ENCODE measurements around the gene POTEI.
A peak's percentile ranks its signal among the peaks of the same experiment; 100 is the strongest.
"Not testable (repeated sequence)": the region's sequence is repeated elsewhere in the genome, so short reads cannot be mapped to it uniquely, and the experiment has no call there.

The POTEI gene

DNA sequence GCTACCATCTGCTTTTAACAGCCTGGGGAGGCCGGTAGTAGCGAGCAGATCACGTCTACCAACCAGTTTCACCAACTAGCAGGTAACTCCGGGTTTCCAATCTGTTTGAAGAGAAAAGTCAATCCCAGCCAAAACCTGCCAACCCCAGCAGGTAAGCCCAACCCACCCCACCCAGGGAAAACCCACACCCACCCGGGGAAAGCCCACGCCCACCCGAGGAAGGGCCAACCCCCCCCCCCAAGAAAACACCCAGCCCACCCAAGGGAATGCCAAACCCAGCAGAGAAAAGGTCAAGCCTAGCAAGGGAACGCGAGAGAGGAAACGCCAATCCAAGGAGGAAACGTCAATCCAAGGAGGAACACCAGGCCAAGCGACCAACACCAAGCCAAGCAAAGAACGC is at the start of gene POTEI:
Gene POTEI (minus strand): TSS at position 101 of the 400 bp plus-strand sequence. CDS start 93 bp downstream, at position 8.
- ATAC-seq: not testable (repeated sequence)

DNA sequence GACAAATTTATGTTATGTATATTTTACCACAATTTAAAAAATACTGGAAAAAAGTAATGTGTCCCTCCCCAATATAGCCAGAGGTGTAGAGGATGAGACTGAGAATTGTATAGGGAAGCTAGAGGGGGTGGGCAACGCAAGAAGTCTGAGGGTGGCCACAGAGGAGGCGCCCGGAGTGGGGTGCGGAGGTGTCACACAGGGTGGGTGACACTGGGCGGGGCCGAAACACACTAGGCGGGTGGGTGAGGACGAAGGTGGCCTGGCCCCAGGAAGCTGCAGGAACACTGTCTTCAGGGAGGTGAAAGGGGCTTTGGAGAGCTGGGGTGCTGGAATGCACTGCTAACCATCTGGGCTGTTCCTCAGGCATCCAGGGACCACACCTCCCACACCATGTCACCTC is 47.3 kb upstream of the POTEI start:
- not testable (repeated sequence) for ATAC-seq, DNase-seq

More for the DNA sequence above, at the start of gene POTEI:
- not testable (repeated sequence) for DNase-seq

DNA sequence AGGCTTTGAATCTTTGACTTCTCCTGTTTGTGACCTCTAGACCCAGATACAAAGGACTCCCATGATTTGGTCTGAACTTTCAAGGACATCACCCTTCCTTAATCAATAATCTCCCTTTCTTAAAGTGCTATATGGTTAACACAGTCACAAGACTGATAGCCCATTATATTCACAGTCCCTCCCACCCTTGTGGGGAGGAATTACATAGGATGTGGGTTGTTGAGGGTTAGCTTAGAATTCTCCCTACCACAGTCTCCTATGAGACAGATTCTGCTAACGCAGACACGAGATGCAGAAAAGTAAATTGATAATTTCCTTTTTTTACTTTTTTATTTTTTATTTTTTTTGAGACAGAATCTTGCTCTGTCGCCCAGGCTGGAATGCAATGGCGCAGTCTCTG is 45.0 kb upstream of the POTEI start:
- not testable (repeated sequence) for ATAC-seq, DNase-seq

DNA sequence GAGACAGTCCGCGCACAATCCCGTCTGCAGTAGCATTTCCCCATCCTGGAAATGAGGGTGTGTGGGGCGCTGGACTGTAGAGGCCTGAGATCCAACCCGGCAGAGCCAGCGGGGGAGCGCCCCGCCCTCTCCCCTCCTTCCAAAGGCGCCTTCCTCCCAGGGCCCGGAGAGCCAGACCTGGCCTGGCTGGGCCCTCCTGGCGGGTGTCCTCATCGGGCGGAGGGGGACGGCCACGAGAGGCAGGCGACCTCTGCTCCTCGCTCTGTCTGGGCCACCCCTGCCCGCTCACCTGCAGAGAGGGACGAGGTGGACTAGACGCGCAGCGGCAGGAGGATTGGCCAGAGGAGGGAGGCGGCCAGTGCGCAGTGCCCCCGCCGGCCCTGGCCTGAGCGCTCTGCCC is 40.3 kb upstream of the POTEI start:
- not testable (repeated sequence) for ATAC-seq, DNase-seq

DNA sequence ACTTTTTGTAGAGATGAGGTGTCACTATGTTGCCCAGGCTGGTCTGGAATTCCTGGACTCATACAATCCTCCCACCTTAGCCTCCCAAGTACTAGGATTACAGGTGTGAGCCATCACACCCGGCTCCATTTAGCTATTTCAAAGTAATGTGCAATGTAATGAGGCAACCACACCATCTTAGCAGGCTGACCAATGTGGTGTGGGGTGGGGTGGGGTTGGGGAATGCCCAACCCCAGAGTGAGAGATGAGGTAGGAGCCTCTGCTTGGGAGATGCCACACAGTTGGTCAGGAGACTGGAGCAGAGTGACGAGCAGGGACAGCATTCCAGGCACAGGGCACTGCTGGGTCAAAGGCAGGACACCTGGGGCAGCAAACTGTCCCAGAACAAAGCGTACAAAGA is 39.3 kb upstream of the POTEI start:
- not testable (repeated sequence) for DNase-seq, ATAC-seq

DNA sequence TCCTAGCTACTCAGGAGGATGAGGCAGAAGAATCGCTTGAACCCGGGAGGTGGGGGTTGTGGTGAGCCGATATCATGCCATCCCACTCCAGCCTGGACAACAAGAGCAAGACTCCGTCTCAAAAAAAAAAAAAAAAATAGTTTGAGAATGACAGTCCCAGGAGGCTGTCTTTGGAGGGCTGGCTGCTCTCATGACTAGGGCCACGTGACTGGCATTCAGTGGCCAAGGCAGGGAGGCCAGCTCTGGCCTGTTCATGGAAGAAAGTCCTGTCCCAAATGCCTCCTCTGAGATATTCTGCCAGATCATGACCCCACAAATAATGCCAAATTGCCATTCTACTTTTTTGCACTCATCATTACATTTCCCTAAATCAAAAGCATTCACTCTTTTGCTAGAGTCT is 35.9 kb upstream of the POTEI start:
- DNase-seq, ATAC-seq: not testable (repeated sequence)

DNA sequence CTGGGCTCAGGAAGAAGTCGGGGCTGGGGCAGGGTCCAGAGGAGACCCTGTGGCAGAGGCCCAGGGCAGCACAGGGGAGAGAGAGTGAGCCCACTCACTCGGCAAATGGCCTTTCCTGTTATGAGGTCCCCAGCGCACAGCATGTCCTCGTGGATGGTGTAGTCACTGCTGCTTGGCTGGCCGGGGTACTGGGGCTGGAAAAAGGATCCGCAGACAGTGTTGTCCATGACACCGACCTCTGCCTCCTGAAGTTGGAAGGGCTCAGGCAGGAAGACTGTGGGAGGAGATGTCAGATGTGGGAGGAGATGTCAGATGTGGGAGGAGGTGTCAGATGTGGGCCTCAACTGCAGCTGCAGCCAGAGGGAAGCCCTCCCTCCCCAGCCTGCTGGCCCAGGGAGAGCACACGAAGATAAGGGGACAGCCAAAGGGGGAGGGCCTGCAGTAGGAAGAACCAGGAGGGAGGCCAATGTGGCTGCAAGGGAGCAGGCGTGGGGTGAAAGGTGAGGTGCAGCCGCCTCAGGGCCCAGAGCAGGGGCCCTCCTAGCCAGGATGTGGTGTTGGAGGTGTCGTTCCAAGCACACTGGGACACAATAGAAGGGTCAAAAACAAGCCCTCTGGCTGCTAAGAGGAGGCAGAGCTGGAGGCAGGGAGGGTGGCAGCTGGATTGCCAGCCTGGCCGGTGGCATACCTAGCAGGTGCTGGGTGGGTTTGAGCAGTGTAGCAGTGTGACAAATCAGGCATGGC is 34.8 kb upstream of the POTEI start:
- ATAC-seq, DNase-seq: not testable (repeated sequence)

DNA sequence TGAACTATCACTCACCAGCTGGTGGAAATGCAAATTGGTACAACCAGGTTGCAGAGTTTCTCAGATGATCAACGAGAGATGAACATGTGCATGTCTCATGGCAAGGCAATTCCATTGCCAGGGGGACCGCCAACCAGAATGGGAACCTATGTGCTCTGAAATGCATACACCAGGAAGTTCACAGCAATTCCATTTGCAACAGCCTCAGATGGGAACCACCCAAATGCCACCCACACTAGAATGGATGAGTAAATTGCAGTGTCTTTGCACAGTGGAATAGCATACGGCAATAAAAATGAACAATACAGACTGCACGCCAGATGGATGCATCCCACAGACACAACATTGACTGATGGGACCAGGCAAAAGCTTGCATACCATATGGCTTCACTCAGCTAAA is 33.7 kb upstream of the POTEI start:
- DNase-seq: not testable (repeated sequence)

DNA sequence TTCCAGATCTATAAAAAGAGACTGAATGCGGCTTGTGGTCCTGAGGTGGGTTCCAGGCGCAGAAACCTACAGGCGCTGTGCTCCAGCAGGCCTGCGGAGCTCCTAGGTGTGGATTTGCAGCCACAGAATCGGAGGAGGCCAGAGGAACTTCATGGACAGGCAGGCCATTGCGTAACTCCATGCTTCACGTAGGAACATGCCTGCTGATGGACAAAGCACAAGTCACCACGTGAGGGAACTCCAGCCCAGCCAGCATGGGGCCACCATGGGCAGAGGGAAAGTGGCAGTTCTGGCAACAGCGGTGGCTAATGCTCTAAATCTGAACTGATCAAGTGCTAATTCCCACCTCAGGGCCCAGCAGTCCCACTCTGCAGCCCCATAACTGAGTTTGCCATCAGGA is 29.1 kb upstream of the POTEI start:
- not testable (repeated sequence) for ATAC-seq, DNase-seq

More for the DNA sequence above, 33.7 kb upstream of the POTEI start:
- not testable (repeated sequence) for ATAC-seq

DNA sequence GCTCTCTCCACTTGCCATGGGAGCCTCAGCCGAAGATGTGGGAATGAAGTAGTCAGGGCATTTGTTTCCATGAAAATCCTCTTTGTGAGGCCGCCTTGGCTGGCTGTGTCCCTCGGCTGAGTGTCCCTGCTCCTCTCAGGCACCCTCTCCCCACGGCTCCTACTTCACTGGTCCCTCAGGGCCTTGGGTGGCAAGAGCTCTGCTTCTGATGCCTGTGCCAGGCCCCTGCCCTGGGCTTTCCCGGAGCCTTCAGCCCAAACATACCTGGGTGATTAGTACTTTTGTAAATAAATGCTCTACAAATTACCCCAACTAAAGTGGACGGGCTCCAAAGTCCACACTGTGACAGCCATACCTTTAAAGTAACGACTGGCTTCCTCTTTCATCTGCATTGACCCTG is 27.5 kb upstream of the POTEI start:
- ATAC-seq, DNase-seq: not testable (repeated sequence)

DNA sequence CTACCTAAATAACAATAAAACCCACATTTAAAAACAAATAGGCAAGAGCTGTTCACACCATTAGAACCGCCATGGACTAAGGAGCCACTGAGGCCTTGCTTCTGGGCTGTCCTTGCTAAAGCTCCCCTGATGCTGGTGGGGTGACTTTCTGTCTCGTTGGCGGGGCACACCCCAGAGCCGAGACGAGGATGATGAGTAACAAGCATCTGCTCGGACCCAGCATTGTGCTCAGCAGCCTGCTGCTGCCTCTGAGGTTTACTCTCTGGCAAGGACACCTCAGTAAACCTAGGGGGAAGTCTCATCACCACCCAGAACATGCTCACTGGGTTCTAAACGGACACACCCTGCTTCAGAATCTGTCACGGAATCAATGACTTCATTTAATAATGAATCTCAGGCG is 22.5 kb upstream of the POTEI start:
- DNase-seq: not testable (repeated sequence)
- ATAC-seq: peak; percentile 41

DNA sequence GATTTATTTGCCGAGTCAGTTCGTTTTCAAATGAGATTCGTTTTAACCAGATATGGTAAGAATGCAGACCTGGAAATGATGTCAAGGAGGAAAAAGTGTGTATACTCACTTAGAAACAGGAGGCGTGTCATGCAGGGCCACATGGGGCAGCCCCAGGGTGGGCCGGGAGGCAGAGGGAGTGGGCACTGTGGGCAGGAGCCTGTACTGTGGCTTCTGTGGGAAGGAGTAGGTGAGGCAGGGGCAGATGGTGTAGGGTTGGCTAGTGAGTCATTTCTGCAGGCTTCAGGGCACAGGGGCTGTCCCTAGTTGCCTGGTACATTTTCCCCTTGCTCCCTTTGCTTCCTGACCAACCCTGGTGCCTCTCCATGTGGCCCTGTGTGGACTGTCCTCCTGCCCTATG is 22.1 kb upstream of the POTEI start:
- ATAC-seq: peak; percentile 95
- DNase-seq: not testable (repeated sequence)

DNA sequence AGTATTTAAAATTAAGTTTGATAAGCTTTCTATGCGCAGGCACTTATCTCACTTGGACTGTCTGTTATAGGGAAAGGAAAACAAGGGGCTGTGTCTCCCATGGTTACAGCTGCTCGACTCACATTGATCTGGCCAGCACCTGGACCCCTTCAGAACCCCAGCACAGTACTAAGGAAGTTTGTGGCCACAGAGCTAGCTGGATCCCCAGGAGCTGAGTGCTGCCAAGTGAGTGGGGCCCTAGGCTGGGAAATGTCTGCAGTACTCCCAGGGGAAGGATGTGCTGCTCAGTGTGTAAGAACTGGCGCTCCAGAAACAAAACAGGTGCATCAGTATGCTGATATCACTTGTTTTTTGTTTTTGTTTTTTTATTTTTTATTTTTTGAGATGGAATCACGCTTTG is 21.1 kb upstream of the POTEI start:
- not testable (repeated sequence) for DNase-seq, ATAC-seq

DNA sequence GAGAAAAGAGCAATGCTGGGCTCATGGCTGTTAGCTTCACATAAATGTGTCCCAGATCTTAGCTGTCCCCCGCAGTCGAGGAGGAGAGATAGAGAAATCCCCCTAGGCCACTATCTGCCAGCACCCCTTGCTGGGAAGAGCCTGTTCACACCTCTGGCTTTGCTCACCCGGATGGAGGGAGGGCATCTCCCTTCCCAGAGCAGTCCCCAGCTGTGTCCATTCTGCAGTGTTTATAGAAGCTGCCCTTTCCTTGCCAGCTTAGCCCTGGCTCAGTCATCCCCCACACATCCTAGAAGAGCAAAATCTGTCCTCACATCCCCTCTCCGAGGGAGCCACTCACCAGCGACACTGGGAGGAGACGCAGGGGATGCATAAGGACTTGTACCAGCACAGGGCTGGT is 20.4 kb upstream of the POTEI start:
- not testable (repeated sequence) for ATAC-seq, DNase-seq

DNA sequence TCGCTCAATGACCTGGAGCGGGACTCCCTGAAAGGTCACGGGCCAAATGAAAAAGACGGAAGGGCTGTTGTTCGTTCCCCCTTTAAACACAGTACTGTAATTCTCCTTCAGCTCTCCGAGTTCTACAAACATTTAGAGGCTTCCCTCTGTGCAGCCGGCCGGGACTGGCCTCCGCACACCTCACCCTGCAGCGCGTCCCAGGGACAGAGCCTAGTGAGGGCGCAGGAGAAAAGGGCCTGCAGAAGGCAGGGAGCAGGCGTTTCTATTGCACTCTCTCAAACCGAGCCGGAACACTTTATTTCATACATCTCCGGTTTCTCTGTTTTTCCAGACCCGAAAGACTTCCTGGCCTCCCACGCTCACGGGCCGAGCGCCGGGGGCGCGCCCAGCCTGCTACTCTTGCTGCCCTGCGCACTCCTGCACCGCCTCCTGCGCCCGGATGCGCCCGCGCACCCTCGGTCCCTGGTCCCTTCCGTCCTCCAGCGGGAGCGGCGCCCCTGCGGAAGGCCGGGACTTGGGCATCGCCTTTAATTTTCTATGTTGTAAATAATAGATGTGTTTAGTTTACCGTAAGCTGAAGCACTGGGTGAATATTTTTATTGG is 18.3 kb upstream of the POTEI start:
- not testable (repeated sequence) for DNase-seq

DNA sequence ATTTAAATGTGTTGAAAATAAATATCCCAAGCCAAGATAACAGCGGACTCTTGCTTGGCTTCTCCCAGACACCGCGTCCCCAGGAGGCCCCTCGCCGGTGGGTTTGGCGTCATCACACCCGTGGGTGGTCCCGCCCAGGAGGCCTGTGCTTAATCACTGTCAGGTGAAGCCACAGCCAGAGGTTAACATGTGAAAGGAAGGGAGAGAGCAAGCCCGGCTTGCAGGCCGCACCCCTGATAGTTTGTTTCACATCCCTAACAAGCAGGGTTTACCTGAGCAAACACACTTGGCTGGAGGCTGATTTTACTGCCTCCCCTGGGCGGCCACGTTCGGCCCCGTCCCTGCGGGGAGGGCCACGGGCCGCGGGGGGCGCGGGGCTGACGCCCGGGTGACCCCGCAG is 13.3 kb upstream of the POTEI start:
- ATAC-seq, DNase-seq: not testable (repeated sequence)

More for the DNA sequence above, 18.3 kb upstream of the POTEI start:
- ATAC-seq: not testable (repeated sequence)

DNA sequence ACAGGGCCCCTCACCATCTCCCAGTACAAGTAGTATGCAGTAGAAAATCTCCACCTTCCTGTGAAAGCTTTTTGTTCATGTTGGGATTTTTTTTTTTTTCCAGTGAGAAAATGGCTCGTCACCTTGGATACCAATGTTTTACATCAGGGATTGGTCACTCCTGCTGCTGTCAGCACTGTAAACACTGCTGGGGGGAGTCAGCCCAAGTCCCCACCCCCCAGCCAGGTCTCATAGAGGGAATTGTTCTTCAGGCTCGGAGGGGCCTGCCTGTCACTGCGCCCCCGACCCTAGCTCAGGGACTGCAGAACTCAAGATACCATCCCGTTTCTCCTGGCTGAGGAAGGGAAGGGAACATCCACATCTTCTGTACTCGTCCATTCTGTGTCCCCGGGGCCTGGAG is 11.9 kb upstream of the POTEI start, which contains the start of gene CFC1B:
Gene CFC1B (plus strand): TSS at position 231 of the 400 bp plus-strand sequence. CDS start 263 bp downstream, outside the sequence.
- ATAC-seq, DNase-seq: not testable (repeated sequence)

DNA sequence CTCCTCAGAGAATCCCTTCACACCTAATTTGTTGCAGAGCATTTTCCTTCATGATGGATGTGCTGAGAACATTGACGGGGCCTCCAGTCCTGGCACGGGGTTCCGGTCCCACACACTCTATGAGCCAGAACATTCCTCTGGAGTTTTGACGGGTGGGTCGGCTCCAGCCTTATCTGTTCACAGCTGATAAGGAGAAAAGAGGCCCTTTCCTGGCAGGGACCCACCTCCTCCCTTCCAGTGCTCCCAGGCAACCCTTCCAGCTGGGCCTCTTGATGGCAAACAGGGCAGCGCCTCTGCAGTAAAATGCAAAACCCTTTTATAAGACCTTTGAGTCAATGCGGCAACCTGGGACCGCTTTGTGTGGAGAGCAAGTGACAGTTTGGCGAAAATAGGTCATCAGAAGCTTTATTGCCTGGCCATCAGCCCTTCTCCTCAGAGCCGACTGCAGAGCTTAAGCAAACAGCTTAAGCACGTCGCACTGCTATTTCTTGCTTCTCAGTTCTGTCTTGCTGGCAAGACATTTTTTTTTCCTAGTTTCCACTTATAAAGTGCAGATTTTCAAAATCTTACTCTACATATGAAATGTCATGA is 9.5 kb upstream of the POTEI start:
- ATAC-seq, DNase-seq: not testable (repeated sequence)

DNA sequence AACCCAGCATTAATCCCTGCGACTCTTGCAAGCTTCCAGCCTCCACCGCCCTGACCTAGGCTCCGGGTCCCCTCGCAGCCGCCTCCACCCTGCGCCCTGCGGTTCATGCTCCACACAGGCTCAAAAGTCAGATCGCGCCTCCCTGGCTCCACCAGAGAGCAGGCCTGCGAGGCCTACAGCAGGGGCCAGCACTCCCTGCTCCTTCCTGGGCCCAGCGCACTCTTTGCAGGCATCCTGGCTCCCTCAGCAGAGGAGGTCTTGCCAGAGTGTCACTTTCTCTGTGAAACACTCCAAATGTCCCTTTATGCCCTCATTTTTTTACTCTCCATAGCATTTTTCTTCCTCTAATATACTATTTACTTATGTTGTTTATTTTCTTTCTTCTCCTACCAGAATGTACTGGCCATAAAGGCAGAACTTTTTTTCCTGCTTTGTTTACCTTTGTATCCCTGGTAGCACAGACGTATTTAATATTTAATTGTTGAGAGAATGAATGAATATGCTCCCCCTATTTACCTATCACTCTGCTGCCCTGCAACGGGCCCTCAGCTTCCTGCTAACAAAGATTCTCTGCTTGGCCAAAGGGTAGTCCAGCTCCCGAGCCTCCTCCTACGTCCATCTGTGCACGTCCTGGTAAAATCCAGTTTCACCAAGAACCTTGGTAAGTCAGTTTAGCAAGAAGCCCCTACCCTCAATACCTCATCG is 2.8 kb upstream of the POTEI start:
- not testable (repeated sequence) for DNase-seq
- ATAC-seq: peak; percentile 28

DNA sequence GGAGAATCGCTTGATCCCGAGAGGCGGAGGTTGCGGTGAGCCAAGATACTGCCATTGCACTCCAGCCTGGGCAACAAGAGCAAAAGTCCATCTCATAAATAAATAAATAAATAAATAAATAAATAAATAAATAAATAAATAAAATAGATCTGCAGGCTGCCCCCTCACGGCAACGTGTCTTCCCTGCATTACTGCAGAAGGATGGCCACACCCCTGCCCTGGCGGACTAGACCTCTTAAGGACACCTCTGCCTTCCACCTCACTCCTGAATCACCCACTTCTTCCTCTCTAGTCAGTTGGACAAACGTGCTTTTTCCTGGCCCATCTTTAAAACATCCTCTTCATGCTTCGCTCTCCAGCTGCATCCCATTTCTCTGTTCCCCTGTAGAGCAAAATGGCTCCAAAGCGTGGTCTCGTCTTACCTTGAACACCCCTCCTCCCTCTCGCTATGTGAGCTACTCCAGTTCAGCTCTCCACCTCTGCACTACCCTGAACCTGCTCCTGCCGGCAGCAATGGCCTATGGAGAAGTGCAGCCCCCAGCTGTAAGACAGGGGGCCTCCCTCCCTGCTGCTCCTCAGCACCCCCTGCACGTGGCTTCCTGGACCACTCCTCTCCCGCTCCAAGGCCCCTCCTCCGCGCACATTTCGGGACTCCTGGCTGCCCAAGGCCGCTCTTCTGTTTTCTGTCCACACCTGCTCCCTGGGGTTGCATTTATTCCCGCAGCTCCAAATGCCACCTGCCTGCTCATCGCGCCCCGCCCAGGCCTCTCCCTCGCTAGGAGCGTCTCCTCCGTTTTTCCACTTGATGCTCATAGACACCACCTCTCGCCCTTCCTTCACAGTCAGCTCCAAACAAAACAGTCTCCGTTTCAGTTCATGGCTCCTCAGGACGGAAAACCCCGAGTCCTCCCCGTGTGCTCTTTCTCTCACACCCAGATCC is 1.9 kb upstream of the POTEI start:
- DNase-seq, ATAC-seq: not testable (repeated sequence)

DNA sequence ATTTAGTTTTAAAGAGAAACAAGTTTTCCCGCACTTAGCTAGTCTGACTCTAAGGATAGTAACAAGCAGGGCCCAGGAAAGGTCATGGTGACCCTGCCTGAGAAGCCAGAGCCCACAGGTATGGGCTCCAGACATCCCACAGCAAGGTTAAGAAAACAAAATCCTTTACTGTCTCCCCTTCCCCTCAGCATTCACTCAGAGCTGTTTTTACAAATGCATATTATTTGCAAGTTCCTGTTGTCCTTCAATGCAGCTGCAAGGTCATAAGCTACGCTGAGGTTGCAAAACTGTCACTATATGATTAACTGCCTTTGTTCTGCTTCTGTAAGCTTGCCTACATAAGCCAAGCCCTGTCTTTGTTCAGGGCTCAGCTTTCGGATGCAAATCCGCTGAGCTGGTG is 18.1 kb downstream of the POTEI start:
- not testable (repeated sequence) for ATAC-seq, DNase-seq
